T-cell (primary cell): ENCODE data around the gene SOX6. TPM values are rescaled to one million over a fixed set of nuclear protein-coding genes. Genes with fewer than 3 reads are reported as not detected.

ENCODE experiments used
- ATAC-seq, 4 experiments: fragments of 200-7000 bp in 3 of 4; fragments of 150-1000 bp in 1 of 4; cut with Tn5 transposase; replicated peaks in 1 of 4; 1 replicate in 3 of 4; 2 replicates in 1 of 4; pipeline ENCODE4 v1.10.0; 2021; ENCODE audit warnings: moderate library complexity in 3 of 4, mild to moderate bottlenecking in 2 of 4, moderate number of reproducible peaks in 1 of 4
- CTCF ChIA-PET, 2 donors: fragments of 300-600 bp; sonication (Branson Sonifier 250); formaldehyde crosslinking; loops; one replicate each; lab custom pipeline; 2022; ENCODE audit warnings: antibody characterized with exemption in 2 of 2; lab: Charles Lee
- POLR2A ChIA-PET, 2 donors: fragments of 300-600 bp; sonication (Branson Sonifier 250); formaldehyde crosslinking; loops; one replicate each; lab custom pipeline; 2022; ENCODE audit warnings: antibody characterized with exemption in 2 of 2; lab: Charles Lee
- DNase-seq, 35 experiments: peaks; one replicate each; pipeline versions ENCODE4 v3.0.0 to v3.0.0-alpha.2; 2013 to 2023
- H3K27ac ChIP-seq: one replicate; pipeline ENCODE4 v1.5.1; 2013; ENCODE audit warnings: low read length
- H3K27me3 ChIP-seq, 2 experiments: replicated peaks in 1 of 2; 1 replicate in 1 of 2; 2 replicates in 1 of 2; pipeline versions ENCODE4 v1.6.1 to v1.7.0; 2013; ENCODE audit warnings: low read length in 1 of 2, mixed read lengths in 1 of 2; ENCODE audit not compliant: control insufficient read depth in 2 of 2, insufficient read depth in 2 of 2; ENCODE audit errors: extremely low read depth in 1 of 2
- H3K36me3 ChIP-seq, 2 donors: 1 replicate in 1 of 2; 2 replicates in 1 of 2; pipeline versions ENCODE4 v1.6.1 to v1.7.0; 2013; ENCODE audit warnings: low read length in 1 of 2; ENCODE audit not compliant: control insufficient read depth in 2 of 2, insufficient read depth in 1 of 2; ENCODE audit errors: extremely low read depth in 1 of 2
- H3K4me1 ChIP-seq, 2 experiments: 1 replicate in 1 of 2; 2 replicates in 1 of 2; pipeline versions ENCODE4 v1.6.1 to v1.7.0; 2013; ENCODE audit warnings: low read length in 2 of 2, mixed read lengths in 1 of 2; ENCODE audit not compliant: insufficient read depth in 2 of 2, control insufficient read depth in 1 of 2; ENCODE audit errors: extremely low read depth in 1 of 2
- H3K4me3 ChIP-seq, 2 donors: 1 replicate in 1 of 2; 2 replicates in 1 of 2; pipeline versions ENCODE4 v1.5.1 to v1.7.0; 2013; ENCODE audit warnings: mild to moderate bottlenecking in 2 of 2, low read length in 1 of 2, moderate library complexity in 1 of 2; ENCODE audit not compliant: control insufficient read depth in 1 of 2; ENCODE audit errors: extremely low read depth in 1 of 2
- H3K9me3 ChIP-seq: 2 replicates; pipeline ENCODE4 v1.7.0; 2013
- H3K27ac Mint-ChIP-seq, 2 donors: one replicate each; pipeline ENCODE4 v1.8.0; 2020 to 2021; ENCODE audit warnings: mild to moderate bottlenecking in 2 of 2, mixed read lengths in 2 of 2
- H3K27me3 Mint-ChIP-seq, 2 donors: one replicate each; pipeline ENCODE4 v1.8.0; 2021 to 2022; ENCODE audit warnings: mixed read lengths in 2 of 2
- H3K36me3 Mint-ChIP-seq: one replicate; pipeline ENCODE4 v1.8.0; 2021; ENCODE audit warnings: mixed read lengths
- H3K4me1 Mint-ChIP-seq, 3 donors: one replicate each; pipeline ENCODE4 v1.8.0; 2020 to 2022; ENCODE audit warnings: mixed read lengths in 3 of 3, mild to moderate bottlenecking in 1 of 3
- H3K4me3 Mint-ChIP-seq, 3 donors: one replicate each; pipeline ENCODE4 v1.8.0; 2020 to 2022; ENCODE audit warnings: mild to moderate bottlenecking in 3 of 3, mixed read lengths in 3 of 3, moderate library complexity in 3 of 3
- H3K9me3 Mint-ChIP-seq, 3 donors: one replicate each; pipeline ENCODE4 v1.8.0; 2020 to 2022; ENCODE audit warnings: mixed read lengths in 3 of 3
- WGBS: methylation state at CpG from one replicate; pipeline ENCODE4 v1.1.5; 2013; ENCODE audit warnings: missing lambda C conversion rate; ENCODE audit not compliant: insufficient coverage; 5-methylcytosine and 5-hydroxymethylcytosine counted together
- total RNA-seq, 35 experiments: library from RNA in 6 of 35; stranded (reverse) in 6 of 35; fragments of 120-200 nt in 1 of 35; gene quantifications; one replicate each; pipeline versions ENCODE4 v1.2.1 to v1.2.4 and lab custom pipeline; 2013 to 2026

Gene SOX6
- total RNA-seq, 5 donors from 2014 or later (not counting 1 experiment from before 2014, with no cell fraction given): 0.16 TPM; not detected in 4

DNA sequence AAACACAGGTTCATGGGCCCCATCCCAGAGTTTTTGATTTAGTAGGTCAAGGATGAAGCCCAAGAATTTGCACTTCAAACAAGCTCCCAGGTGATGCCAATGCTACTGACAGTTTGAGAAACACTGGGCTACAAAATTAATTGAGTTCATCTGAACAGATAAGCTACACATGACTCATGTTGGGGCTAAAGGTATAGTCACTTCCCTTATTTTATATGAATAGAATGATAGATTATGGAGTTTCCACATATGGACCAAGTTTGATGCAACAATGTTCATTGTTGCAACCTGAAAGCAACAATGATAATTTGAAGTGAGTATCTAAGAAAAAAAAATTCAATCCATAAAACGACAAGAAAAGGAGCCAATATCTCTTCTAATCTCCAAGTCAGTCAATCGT, 54.9 kb downstream of the SOX6 start:
- Histone ChIP-seq H3K4me3 (no peak overlapping the region), H3K36me3 (no peaks in the 10 kb centered on the region), H3K4me1 (no peaks in the 10 kb centered on the region), H3K9me3 (no peaks in the 10 kb centered on the region), H3K27ac (no peak overlapping the region), H3K27me3 (no peaks in the 10 kb centered on the region)
- Mint-ChIP-seq H3K36me3 (no peaks in the 10 kb centered on the region), H3K4me3 (no peak overlapping the region), H3K27ac (no peak overlapping the region), H3K27me3 (no peaks in the 10 kb centered on the region), H3K9me3 (peaks cover under 1 to 15% (median 6%) of the 10 kb centered on the region in 3 donors), H3K4me1 (no peaks in the 10 kb centered on the region)
- DNase-seq: no peak
- WGBS: 91% methylated on average over 2 of the region's 2 CpGs
- ChIA-PET CTCF (no interaction called here), POLR2A (no interaction called here)
- no peak for ATAC-seq

DNA sequence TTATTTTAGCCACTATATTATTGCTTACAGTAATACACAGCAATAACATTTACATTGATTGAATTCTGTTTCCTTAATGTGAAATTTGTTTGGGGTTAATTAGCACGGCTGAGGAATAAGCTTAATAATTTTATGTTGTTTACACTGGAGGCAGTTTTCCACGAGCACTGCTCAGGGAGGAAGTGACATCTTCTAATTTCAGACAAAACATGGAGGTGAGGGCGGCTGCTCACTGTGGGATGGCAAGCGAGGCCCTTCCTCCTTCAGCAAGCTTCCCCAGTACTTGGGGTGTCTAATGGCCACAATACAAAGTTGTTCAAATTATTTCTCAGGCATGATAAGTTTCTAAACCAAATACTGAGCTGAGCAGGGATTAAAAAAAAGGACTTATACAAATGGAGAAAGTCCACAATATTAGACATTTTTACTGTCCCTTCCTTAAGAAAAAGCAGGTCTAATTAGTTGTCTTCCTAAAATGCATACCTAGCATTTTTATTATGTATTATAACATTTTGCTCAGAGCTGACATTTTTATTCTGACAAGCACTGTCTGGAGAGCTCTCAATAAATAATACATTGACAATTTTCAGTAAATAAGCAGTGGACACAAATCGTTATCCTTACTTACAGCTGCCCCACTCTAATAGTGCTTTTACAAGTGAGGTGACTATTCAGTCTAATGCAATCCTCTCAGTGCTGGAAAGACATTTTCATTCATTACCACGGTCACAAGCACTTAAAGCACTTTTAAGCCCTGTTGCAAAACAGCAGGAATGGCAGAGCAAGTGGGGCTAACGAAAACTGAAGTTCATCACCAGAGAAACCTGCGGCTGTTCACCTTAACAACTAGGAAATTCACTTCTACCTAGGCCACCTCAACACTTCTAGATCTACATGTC, 56.2 kb downstream of the SOX6 start:
- Mint-ChIP-seq H3K36me3 (no peaks in the 10 kb centered on the region), H3K9me3 (peaks cover 5 to 15% (median 6%) of the 10 kb centered on the region in 3 donors), H3K27me3 (no peaks in the 10 kb centered on the region), H3K4me1 (no peaks in the 10 kb centered on the region), H3K4me3 (no peak overlapping the region), H3K27ac (no peak overlapping the region)
- Histone ChIP-seq H3K9me3 (no peaks in the 10 kb centered on the region), H3K27me3 (no peaks in the 10 kb centered on the region), H3K4me1 (no peaks in the 10 kb centered on the region), H3K36me3 (no peaks in the 10 kb centered on the region), H3K4me3 (no peak overlapping the region), H3K27ac (no peak overlapping the region)
- CTCF ChIA-PET: no interaction called here
- 79% methylated on average over 5 of the region's 8 CpGs for WGBS
- DNase-seq: no peak
- no peak for ATAC-seq
- POLR2A ChIA-PET: no interaction called here

- H3K27me3 ChIP-seq: no peaks in the 10 kb centered on the region
- no peak overlapping the region for H3K27ac ChIP-seq
- no peak overlapping the region for H3K4me3 ChIP-seq
- H3K36me3 ChIP-seq: no peaks in the 10 kb centered on the region
- no peaks in the 10 kb centered on the region for H3K36me3 Mint-ChIP-seq
- no CpG with 5 or more reads among the region's 4 CpGs for WGBS
- ChIA-PET CTCF (no interaction called here), POLR2A (no interaction called here)
- no peaks in the 10 kb centered on the region for H3K9me3 ChIP-seq
- DNase-seq (no peak), ATAC-seq (no peak)
- H3K9me3 Mint-ChIP-seq: peaks cover 5 to 15% (median 6%) of the 10 kb centered on the region in 3 donors
- H3K27me3 Mint-ChIP-seq: no peaks in the 10 kb centered on the region
- H3K4me1 Mint-ChIP-seq: no peaks in the 10 kb centered on the region
- no peak overlapping the region for H3K27ac Mint-ChIP-seq
- no peak overlapping the region for H3K4me3 Mint-ChIP-seq
- no peaks in the 10 kb centered on the region for H3K4me1 ChIP-seq
These were observed 57.0 kb downstream of the SOX6 start for GRCh38 chr11:16299390-16299789.

DNA sequence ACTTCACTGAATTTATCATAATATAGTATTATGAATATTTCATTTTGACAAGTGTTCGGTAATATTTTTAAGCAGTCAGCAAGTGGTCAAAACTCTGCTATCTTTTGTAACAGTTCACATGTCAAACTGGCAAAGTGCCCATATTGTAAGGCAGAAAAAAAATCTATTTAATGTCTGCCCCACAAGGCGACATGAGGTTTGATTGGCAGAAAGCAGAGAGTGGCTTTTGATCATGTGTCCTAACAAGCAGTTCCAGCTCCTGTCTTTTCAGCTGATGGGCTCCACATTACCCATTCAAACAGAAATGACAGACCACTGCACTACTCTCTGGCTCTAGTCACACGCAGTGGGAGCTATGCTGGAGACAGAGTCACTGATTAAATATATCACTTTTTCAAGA, 59.0 kb downstream of the SOX6 start:
- Histone ChIP-seq H3K9me3 (no peaks in the 10 kb centered on the region), H3K27ac (no peak overlapping the region), H3K4me3 (no peak overlapping the region), H3K27me3 (no peaks in the 10 kb centered on the region), H3K36me3 (no peaks in the 10 kb centered on the region), H3K4me1 (no peaks in the 10 kb centered on the region)
- ATAC-seq (no peak), DNase-seq (no peak)
- 50% methylated on average over 1 of the region's 3 CpGs for WGBS
- Mint-ChIP-seq H3K4me1 (no peaks in the 10 kb centered on the region), H3K4me3 (no peak overlapping the region), H3K27ac (no peak overlapping the region), H3K9me3 (peaks cover 3 to 8% (median 5%) of the 10 kb centered on the region in 3 donors), H3K27me3 (no peaks in the 10 kb centered on the region), H3K36me3 (no peaks in the 10 kb centered on the region)
- POLR2A ChIA-PET: no interaction called here
- CTCF ChIA-PET: no interaction called here

DNA sequence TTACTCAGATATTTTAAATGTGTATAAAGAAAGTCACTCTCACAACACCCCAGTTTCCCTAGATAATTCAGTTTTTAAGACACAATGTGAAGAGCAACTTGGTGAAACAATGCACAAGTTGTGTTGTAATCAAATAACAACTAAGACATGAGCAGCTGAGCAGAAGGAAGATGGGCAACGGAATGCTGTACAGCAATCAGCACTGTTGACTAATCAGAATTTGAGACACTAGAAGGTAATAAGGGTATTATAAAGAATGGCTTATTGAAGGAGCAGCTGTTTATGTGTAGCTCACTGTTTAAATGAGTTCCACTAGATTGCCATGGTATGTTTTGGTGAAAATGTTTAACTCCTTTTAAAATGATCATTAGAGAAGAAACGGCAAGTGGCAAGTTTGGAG, 60.1 kb downstream of the SOX6 start:
- ATAC-seq (no peak), DNase-seq (no peak)
- Histone ChIP-seq H3K27ac (no peak overlapping the region), H3K9me3 (no peaks in the 10 kb centered on the region), H3K36me3 (no peaks in the 10 kb centered on the region), H3K27me3 (no peaks in the 10 kb centered on the region), H3K4me1 (no peaks in the 10 kb centered on the region), H3K4me3 (no peak overlapping the region)
- H3K9me3 Mint-ChIP-seq: peaks cover 0 to 5% (median 4%) of the 10 kb centered on the region in 3 donors
- H3K36me3 Mint-ChIP-seq: no peaks in the 10 kb centered on the region
- no peak overlapping the region for H3K27ac Mint-ChIP-seq
- H3K4me1 Mint-ChIP-seq: no peaks in the 10 kb centered on the region
- ChIA-PET CTCF (no interaction called here), POLR2A (no interaction called here)
- H3K27me3 Mint-ChIP-seq: no peaks in the 10 kb centered on the region
- H3K4me3 Mint-ChIP-seq: no peak overlapping the region
- 89% methylated on average over 1 of the region's 2 CpGs for whole genome bisulfite sequencing

GRCh38 chr11:16295592-16295991, 60.8 kb downstream of the SOX6 start:
- H3K27ac Mint-ChIP-seq: no peak overlapping the region
- ATAC-seq: no peak

More at GRCh38 chr11:16295592-16295991, 60.8 kb downstream of the SOX6 start:
- no peak for DNase-seq
- Mint-ChIP-seq H3K27me3 (no peaks in the 10 kb centered on the region), H3K36me3 (no peaks in the 10 kb centered on the region), H3K4me1 (no peaks in the 10 kb centered on the region), H3K9me3 (peaks cover 0 to 5% (median 4%) of the 10 kb centered on the region in 3 donors), H3K4me3 (no peak overlapping the region)
- Histone ChIP-seq H3K36me3 (no peaks in the 10 kb centered on the region), H3K4me3 (no peak overlapping the region), H3K27me3 (no peaks in the 10 kb centered on the region), H3K4me1 (no peaks in the 10 kb centered on the region), H3K9me3 (no peaks in the 10 kb centered on the region), H3K27ac (no peak overlapping the region)
- no CpG with 5 or more reads among the region's 1 CpG for WGBS
- CTCF ChIA-PET: no interaction called here
- POLR2A ChIA-PET: no interaction called here
